Stimulated activated CD8-positive, alpha-beta memory T cell treated with anti-CD3 and anti-CD28 coated beads, Interleukin-12 subunit alpha, Interleukin-12 subunit beta, amount 100 ng/mL, for 24 hours (primary cell): Measurements from ENCODE around the gene DOCK1.

Source experiments
- DNase-seq: peaks from one replicate; pipeline ENCODE4 v3.0.0-alpha.2; 2020; ENCODE audit errors: extremely low read depth

Gene DOCK1

DNA sequence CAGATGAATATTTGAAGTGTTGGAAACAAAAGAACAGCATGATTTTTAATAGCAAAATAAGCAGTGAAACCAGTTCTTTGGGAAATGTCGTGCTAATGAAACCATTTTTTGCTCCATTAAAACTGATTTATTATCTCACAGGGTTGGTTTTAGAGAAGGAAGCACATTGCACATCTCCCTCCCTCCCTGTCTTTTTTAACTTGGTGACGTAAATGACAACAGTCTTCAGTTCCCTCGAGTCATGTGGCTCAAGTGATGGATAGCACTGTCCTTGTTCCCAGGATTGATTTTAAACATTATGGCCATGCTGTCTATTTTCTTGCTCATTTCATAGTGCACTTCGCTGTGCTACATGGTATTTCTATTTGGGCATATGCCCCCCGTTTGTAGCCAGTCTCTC, 105.9 kb downstream of the DOCK1 start:
- no peak for DNase-seq

DNA sequence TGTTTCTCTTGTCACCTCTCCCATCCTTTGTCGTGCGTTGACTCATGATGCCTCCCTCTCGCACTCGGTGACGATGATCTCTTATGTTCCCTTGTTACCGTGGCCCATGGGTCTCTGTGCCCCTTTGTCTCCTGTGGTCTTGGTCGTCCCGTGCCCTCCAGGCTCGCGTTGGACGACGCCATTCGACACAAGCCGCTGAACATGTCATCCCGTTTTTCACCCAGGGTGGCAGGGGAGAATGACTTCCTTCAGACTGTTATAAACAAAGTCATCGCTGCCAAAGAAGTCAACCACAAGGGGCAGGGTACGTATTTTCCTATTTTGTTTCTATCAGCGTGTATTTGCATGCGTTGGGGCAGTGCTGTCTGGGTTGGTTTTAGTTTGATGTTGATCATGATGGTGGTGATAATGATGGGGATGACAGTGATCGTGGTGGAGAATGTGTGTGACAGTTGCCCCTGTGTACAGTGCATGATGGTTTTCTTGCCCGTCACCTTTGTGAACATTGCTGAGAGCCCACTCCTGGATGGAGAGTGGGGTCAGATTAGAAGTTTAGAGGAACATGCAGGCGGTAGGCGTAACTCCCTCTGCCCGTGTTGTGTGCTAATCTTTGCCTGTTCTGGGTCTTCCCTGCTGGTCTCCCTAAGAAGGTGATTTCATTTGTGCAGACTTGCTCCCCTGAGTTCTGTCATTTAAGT, 107.0 kb downstream of the DOCK1 start:
- no peak for DNase-seq

GRCh38 chr10:127012769-127013152, 107.5 kb downstream of the DOCK1 start:
- DNase-seq = no peak

- DNase-seq = no peak
Measured at GRCh38 chr10:127013211-127013656, 108.0 kb downstream of the DOCK1 start.

- DNase-seq = no peak
Measured at GRCh38 chr10:127013691-127014473, 108.7 kb downstream of the DOCK1 start.

GRCh38 chr10:127014671-127015070, 109.4 kb downstream of the DOCK1 start:
- DNase-seq = no peak

DNA sequence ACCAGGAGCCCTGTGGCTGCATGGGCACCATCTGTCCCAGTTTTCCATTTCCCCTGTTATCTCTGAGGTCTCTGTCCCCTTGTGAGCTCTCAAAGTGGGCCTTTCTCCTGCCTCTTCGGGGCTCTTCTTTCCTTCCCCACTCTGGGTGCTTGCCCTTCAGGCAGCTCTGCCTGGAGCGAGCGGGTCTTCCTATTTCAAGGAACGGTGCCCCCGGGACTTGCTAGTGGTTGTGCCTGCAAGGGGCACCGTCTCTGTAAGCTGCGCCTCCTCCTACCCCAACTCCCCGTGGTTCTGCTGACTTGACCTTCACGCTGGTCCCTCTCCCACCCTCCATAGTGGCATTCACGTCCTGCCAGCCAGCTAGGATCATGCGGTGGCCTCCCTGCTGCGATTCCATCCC, 110.1 kb downstream of the DOCK1 start:
- DNase-seq = no peak

DNA sequence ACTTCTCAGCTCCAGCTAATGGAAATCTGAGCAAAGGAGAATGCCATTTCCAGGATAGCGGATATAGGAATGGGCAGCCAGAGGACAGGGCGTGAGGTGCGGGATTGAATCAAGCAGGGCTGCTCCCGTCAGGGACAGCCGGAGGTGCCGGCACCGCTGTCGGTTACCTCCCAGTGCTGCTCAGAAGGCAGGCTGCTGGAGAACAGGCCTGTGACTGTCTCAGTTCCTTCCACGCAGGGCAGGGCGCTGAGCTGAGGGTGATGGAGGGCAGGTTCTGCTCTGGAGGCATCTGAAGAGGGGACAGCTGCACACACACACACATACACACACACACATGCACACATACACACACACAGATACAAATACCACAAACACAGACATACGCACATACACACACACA, 111.1 kb downstream of the DOCK1 start:
- DNase-seq = no peak

DNA sequence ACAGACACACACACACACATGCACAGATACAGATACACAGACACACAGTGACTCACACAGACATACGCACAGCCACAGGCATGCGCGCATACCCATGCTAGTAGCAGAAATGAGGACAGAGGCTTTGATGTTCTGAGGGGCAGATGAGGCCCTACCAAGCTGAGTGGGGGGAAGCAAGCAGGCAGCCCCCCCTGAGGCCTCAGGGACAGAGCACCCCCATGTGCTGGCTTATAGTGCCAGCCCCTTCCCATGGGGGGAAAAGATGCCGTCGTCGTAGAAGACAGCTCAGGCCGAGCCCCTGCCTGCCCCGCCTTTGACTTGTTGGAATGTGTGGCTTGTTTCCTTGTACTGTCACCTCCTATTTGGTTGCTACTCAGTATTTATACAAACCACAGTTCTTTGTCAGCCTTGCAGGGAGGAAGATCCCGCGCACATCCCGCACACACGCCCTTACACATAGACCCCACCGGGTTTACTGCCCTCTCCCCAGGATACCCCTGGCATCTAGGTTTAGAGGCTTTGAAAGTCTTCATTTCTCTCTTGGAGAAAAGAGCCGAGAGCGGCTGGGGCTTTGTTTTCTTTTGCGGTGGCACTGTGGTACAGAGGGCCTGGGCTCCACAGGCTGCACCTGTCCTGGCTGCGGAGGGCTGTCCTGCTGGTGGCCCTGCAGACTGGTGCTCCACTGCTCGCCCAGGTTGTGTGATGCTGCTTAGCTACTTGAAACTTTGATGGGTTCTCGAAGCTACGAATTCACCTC, 112.5 kb downstream of the DOCK1 start:
- DNase-seq = no peak

DNA sequence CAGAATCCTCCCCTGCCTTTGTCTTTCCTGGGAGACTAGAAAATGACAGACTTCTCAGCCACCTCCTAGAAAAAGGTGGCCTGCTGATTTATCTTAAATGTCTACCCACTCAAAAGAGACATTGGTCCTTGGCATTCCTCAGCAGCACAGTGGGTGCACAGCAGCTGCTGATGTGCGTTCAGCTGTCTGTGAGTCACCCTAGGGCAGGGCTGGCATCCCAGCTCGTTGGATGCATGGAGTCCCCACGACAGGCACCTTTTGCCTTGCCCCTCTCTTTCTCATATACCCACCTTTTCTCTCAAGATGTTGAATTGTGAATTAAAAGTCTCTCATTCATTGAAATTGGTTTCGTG, 113.0 kb downstream of the DOCK1 start:
- no peak for DNase-seq

DNA sequence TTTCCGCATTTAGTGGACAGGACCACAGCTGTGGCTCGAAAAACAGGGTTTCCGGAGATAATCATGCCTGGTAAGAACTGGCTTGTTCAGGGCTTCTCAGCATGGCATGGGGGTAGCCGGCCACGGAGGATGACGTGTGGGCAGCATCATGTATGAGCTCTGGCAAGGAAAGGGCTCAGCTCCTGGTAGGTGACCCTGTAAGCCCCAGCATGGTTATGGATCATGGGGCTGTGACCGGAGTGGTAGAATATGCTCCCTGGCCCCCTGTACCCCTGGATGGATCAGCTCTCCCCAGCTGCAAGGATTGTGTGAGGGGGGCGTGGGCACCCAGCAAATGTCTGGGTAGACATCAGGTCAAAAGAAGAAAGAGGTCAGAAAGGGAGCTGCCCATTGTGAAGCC, 113.5 kb downstream of the DOCK1 start:
- no peak for DNase-seq

GRCh38 chr10:127020260-127020659, 115.0 kb downstream of the DOCK1 start:
- DNase-seq = no peak

- no peak for DNase-seq
Measured at GRCh38 chr10:127021801-127022200, 116.6 kb downstream of the DOCK1 start.

DNA sequence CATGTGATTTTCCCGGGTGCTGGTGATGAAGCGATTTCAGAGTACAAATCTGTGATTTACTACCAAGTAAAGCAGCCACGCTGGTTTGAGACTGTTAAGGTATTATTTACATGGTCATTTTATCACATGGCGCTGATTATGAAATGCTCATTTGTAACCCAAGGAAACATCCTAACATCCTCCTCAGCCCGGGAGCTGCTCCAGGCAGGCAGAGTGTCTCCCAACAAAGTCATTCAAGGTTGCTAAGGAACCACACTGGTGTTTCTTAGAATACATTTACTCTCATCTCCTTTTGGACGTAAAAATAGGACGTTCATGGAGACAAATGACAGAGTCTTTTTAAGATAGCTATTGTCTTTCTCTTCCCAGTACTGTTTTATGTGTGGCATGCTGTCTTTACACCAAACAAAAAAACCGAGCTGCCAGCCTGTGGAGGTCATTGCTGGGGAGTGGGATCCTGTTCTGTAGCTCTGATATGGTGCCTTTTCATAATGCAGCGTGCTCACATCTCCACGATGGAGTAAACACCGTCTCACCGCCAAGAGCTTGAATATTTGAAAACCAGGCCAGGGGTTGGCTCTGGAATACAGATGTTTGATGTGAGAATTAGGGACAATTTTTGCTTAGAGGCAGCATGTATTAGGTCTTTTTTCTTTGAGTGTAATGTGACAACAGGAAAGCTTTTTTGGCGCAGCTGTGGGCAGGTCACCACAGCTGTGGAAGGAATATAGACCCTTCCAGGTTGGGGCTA, 119.6 kb downstream of the DOCK1 start:
- DNase-seq = no peak

- no peak for DNase-seq
Measured at GRCh38 chr10:127027786-127028185, 122.6 kb downstream of the DOCK1 start.

GRCh38 chr10:127028556-127028955, 123.3 kb downstream of the DOCK1 start:
- no peak for DNase-seq

- no peak for DNase-seq
Measured at GRCh38 chr10:127029061-127029460, 123.8 kb downstream of the DOCK1 start.

- no peak for DNase-seq
Measured at GRCh38 chr10:127033216-127034033, 128.2 kb downstream of the DOCK1 start.

GRCh38 chr10:127034034-127034633, 128.9 kb downstream of the DOCK1 start:
- DNase-seq = no peak

DNA sequence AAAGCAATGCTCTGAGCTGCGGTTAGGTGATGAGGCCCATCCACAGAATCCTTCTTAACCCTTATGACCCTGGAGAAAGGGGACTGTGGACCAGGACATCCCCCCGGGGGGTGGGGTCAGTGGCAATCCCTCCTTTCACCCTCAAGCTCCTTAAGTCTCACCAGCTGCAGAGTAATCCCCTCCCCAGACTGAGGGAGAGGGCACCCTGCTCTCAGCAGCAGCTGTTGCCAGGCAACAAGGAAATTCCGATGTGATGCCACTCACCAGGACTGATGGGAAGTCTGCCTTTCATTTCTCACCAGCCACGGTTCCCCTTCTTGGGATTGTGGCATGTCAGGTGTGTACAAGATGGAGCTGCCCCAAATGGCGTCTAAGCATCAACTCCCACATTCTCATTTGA, 129.6 kb downstream of the DOCK1 start:
- no peak for DNase-seq

DNA sequence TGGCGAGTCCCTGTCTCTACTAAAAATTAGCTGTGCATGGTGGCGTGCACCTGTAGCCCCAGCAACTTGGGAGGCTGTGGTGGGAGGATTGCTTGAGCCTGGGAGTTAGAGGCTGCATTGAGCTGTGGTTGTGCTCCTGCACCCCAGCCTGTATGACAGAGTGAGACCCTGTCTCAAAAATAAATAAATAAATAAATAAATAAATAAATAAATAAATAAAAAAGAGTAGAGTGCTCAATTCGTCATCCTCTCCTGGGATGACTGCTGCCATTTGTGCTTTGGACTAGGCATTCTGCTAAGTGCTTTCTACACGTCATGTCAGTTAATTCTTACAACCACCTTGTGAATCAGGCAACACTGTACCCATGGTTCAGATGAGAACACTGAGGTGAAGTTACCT, 130.6 kb downstream of the DOCK1 start:
- no peak for DNase-seq
